Spleen (tissue), 11 donors: ENCODE measurements around the gene SLAMF1. TPM values are rescaled to one million over a fixed set of nuclear protein-coding genes. Genes with fewer than 3 reads are reported as not detected.

Experiments used
- DNase-seq: peaks from one replicate; pipeline ENCODE4 v3.0.0-alpha.2; 2020
- H3K27ac ChIP-seq, 8 donors: fragments of 200-600 bp; sonication (generic) in 7 of 8; 1 replicate in 4 of 8; 2 replicates in 4 of 8; pipeline versions ENCODE4 v1.5.0 to v1.8.0; 2016 to 2021; ENCODE audit warnings: inconsistent platforms in 4 of 8, mild to moderate bottlenecking in 4 of 8, moderate library complexity in 1 of 8
- H3K27me3 ChIP-seq, 7 donors: fragments of 200-600 bp; sonication (generic) in 6 of 7; replicated peaks in 1 of 7; 1 replicate in 4 of 7; 2 replicates in 3 of 7; pipeline versions ENCODE4 v1.5.0 to v1.8.0; 2016 to 2021; ENCODE audit warnings: inconsistent platforms in 3 of 7, mild to moderate bottlenecking in 1 of 7
- H3K36me3 ChIP-seq, 6 donors: fragments of 200-600 bp; sonication (generic) in 5 of 6; 1 replicate in 4 of 6; 2 replicates in 2 of 6; pipeline versions ENCODE4 v1.5.0 to v1.8.0; 2016 to 2021; ENCODE audit warnings: inconsistent platforms in 2 of 6
- H3K4me1 ChIP-seq, 6 donors: fragments of 200-600 bp; sonication (generic) in 5 of 6; 1 replicate in 3 of 6; 2 replicates in 3 of 6; pipeline versions ENCODE4 v1.5.0 to v1.8.0; 2016 to 2021; ENCODE audit warnings: inconsistent platforms in 3 of 6
- H3K4me3 ChIP-seq, 8 donors: fragments of 200-600 bp; sonication (generic) in 7 of 8; 1 replicate in 4 of 8; 2 replicates in 4 of 8; pipeline versions ENCODE4 v1.5.0 to v1.8.0; 2016 to 2021; ENCODE audit warnings: inconsistent platforms in 4 of 8, mild to moderate bottlenecking in 4 of 8, moderate library complexity in 2 of 8
- H3K9me3 ChIP-seq, 8 donors: fragments of 200-600 bp; sonication (generic) in 7 of 8; 1 replicate in 4 of 8; 2 replicates in 4 of 8; pipeline versions ENCODE4 v1.5.0 to v1.8.0; 2016 to 2021; ENCODE audit warnings: inconsistent platforms in 4 of 8
- CTCF ChIP-seq, 11 experiments: fragments of 200-600 bp in 7 of 11; fragments of 450-650 bp in 4 of 11; sonication (generic) in 4 of 11; IDR thresholded peaks in 8 of 11; conservative IDR thresholded peaks in 3 of 11; 1 replicate in 7 of 11; 2 replicates in 4 of 11; pipeline versions ENCODE4 v1.4.0 to v1.8.0; 2016 to 2021; ENCODE audit warnings: antibody characterized with exemption in 11 of 11, inconsistent platforms in 4 of 11, mild to moderate bottlenecking in 1 of 11
- POLR2A ChIP-seq, 3 donors: fragments of 450-650 bp; IDR thresholded peaks; one replicate each; pipeline ENCODE4 v1.5.1; 2017; ENCODE audit warnings: antibody characterized with exemption in 3 of 3, mild to moderate bottlenecking in 1 of 3
- POLR2AphosphoS5 ChIP-seq, 3 donors: sonication (generic); formaldehyde crosslinking; IDR thresholded peaks; one replicate each; pipeline ENCODE4 v1.5.1; 2017; ENCODE audit warnings: antibody characterized with exemption in 3 of 3
- WGBS, 5 donors: extraction: QIAGEN DNeasy Blood & Tissue Kit in 3 of 5; methylation state at CpG; one replicate each; pipeline versions ENCODE4 v1.1.5 to v1.1.7; 2013 to 2018; 5-methylcytosine and 5-hydroxymethylcytosine counted together
- intact Hi-C: fragments of 100-400 bp; cut with DNase I; formaldehyde crosslinking; loops from one replicate; pipeline ENCODE4 v1.15.0; 2023; ENCODE audit warnings: low total_unique reads
- polyA plus RNA-seq, 3 donors: library from polyadenylated mRNA; stranded (reverse); fragments of 200-250 nt; gene quantifications; one replicate each; pipeline ENCODE4 v1.2.1, GENCODE V29; 2013
- total RNA-seq, 7 donors: library from RNA; depleted of rRNA in 3 of 7; stranded (reverse); fragments of >200 nt in 3 of 7; fragmentation: NEBNext Ultra II Directional in 4 of 7; extraction: Animal tissue kit (Norgen Biotek cat#: 25700) in 4 of 7; gene quantifications; one replicate each; pipeline versions ENCODE4 v1.1.0 to v1.2.1, GENCODE V29; 2016 to 2021
- donor health status: healthy with polysubstance abuse.
- donor health status: DM: no; HTN: no; CAD: no; lungs with moderate emphysema.
- donor health status: DM: no; HTN: no; CAD: no.
- donor health status: Bipolar disorder and iron deficiency.
- donor health status: healthy.
- donor health status: DM: no; HTN: no; CAD: no.
- donor health status: DM: yes; HTN: yes; CAD: no.

The SLAMF1 gene
- total and polyA plus RNA-seq, 10 donors = 2.8 to 18.3 (median 10.3) TPM

DNA sequence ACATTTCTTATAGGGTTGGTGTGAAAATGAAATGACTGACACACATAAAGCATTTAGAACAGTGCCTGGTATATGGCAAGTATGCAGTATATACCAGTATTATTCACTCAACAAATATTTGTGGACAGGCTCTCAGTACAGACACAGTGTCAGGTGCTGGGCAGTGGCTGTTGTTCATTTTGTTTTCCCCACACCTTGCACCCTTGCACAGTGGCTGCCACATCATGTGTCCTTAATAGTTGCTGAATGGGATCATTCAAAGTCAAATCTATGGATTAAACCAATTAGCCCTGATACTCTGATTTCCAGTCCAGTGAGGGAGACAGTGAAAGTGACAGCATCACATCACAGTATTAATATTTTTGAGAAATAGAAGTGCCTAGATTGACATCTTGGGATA, 2.4 kb downstream of the SLAMF1 start:
- intact Hi-C loops = no loop called here
- H3K4me1 ChIP-seq = peaks cover 18 to 94% (median 46%) of the 10 kb centered on the region in 6 donors

GRCh38 chr1:160643138-160643537, 3.7 kb downstream of the SLAMF1 start:
- Histone ChIP-seq H3K27ac (peak overlapping the region in 5 of 8 donors; percentile 25 to 86 (median 82)), H3K4me3 (peak overlapping the region in 2 of 8 donors; percentile 1 to 64), H3K9me3 (no peaks in the 10 kb centered on the region), H3K4me1 (peaks cover 18 to 98% (median 59%) of the 10 kb centered on the region in 6 donors), H3K27me3 (no peaks in the 10 kb centered on the region), H3K36me3 (no peaks in the 10 kb centered on the region)
- no peak for DNase-seq
- TF ChIP-seq POLR2AphosphoS5 (IDR thresholded peaks at IDR 0.05) = no peak
- TF ChIP-seq POLR2A (IDR thresholded peaks at IDR 0.05) = no peak
- TF ChIP-seq CTCF (IDR thresholded peaks at IDR 0.05 in 8 of 11, conservative IDR thresholded peaks at IDR 0.05 in 3 of 11) = no peak
- intact Hi-C loops = no loop called here
- WGBS, 5 donors = 83 to 91% (median 86%) methylated on average over 5 of the region's 5 CpGs

More for the DNA sequence above, 2.4 kb downstream of the SLAMF1 start:
- H3K27me3 ChIP-seq = no peaks in the 10 kb centered on the region
- no peaks in the 10 kb centered on the region for H3K36me3 ChIP-seq
- peak overlapping the region in 5 of 8 donors; percentile 76 to 86 (median 77) for H3K27ac ChIP-seq
- H3K9me3 ChIP-seq = no peaks in the 10 kb centered on the region
- no peak for DNase-seq
- TF ChIP-seq POLR2A (IDR thresholded peaks at IDR 0.05) (no peak), CTCF (IDR thresholded peaks at IDR 0.05 in 8 of 11, conservative IDR thresholded peaks at IDR 0.05 in 3 of 11) (no peak), POLR2AphosphoS5 (IDR thresholded peaks at IDR 0.05) (no peak)
- peak overlapping the region in 5 of 8 donors; percentile 25 to 64 (median 43) for H3K4me3 ChIP-seq

- 82 to 95% (median 93%) methylated on average over 2 of the region's 2 CpGs for WGBS, 5 donors
- Histone ChIP-seq H3K9me3 (no peaks in the 10 kb centered on the region), H3K27ac (peak overlapping the region in 7 of 8 donors; percentile 11 to 86 (median 76)), H3K27me3 (no peaks in the 10 kb centered on the region), H3K4me1 (peaks cover 25 to 98% (median 64%) of the 10 kb centered on the region in 6 donors), H3K36me3 (peaks cover 0 to 2% (median 0%) of the 10 kb centered on the region in 6 donors), H3K4me3 (peak overlapping the region in 1 of 8 donors; percentile 64)
- no peak for TF ChIP-seq POLR2AphosphoS5 (IDR thresholded peaks at IDR 0.05)
- no peak for TF ChIP-seq CTCF (IDR thresholded peaks at IDR 0.05 in 8 of 11, conservative IDR thresholded peaks at IDR 0.05 in 3 of 11)
- TF ChIP-seq POLR2A (IDR thresholded peaks at IDR 0.05) = no peak
- intact Hi-C loops = no loop called here
- DNase-seq = no peak
Observed at GRCh38 chr1:160642281-160642644, 4.6 kb downstream of the SLAMF1 start.

GRCh38 chr1:160641323-160642280, 5.2 kb downstream of the SLAMF1 start:
- 54 to 56% (median 54%) methylated on average over 8 of the region's 8 CpGs for WGBS, 5 donors
- Histone ChIP-seq H3K27me3 (no peaks in the 10 kb centered on the region), H3K4me3 (peak overlapping the region in 1 of 8 donors; percentile 36), H3K9me3 (no peaks in the 10 kb centered on the region), H3K27ac (peak overlapping the region; percentile 15 to 86 (median 70)), H3K36me3 (peaks cover 0 to 9% (median 0%) of the 10 kb centered on the region in 6 donors), H3K4me1 (peaks cover 31 to 98% (median 64%) of the 10 kb centered on the region in 6 donors)
- intact Hi-C loops = no loop called here
- TF ChIP-seq POLR2AphosphoS5 (IDR thresholded peaks at IDR 0.05) (no peak), CTCF (IDR thresholded peaks at IDR 0.05 in 8 of 11, conservative IDR thresholded peaks at IDR 0.05 in 3 of 11) (no peak)
- no peak for DNase-seq
